Osteoblast (primary cell): ENCODE data around the gene TTC3. TPM values are rescaled to one million over a fixed set of nuclear protein-coding genes. Genes with fewer than 3 reads are reported as not detected.

ENCODE experiments used
- DNase-seq: peaks from one replicate; pipeline ENCODE4 v3.0.0; 2011; ENCODE audit warnings: low spot score, mixed read lengths; ENCODE audit not compliant: insufficient read length; ENCODE audit errors: missing footprints
- H2AFZ ChIP-seq: 2 replicates; pipeline ENCODE4 v1.6.0; 2011; ENCODE audit warnings: mild to moderate bottlenecking, low read length
- H3K27ac ChIP-seq: 2 replicates; pipeline ENCODE4 v1.5.1; 2011; ENCODE audit warnings: mild to moderate bottlenecking, low read depth, low read length, moderate library complexity
- H3K27me3 ChIP-seq: 2 replicates; pipeline ENCODE4 v1.6.0; 2012; ENCODE audit warnings: mild to moderate bottlenecking, control low read depth, inconsistent platforms, low read length, moderate library complexity; ENCODE audit not compliant: insufficient read depth
- H3K36me3 ChIP-seq: 2 replicates; pipeline ENCODE4 v1.5.1; 2011; ENCODE audit warnings: mild to moderate bottlenecking, low read length, control low read depth, moderate library complexity; ENCODE audit not compliant: insufficient read depth
- H3K4me1 ChIP-seq: 2 replicates; pipeline ENCODE4 v1.5.1; 2011; ENCODE audit warnings: mild to moderate bottlenecking, low read length, control low read depth, moderate library complexity; ENCODE audit not compliant: insufficient read depth
- H3K4me2 ChIP-seq: 2 replicates; pipeline ENCODE4 v1.6.0; 2011; ENCODE audit warnings: mild to moderate bottlenecking, low read length; ENCODE audit not compliant: insufficient read depth
- H3K4me3 ChIP-seq: fragments of 200-600 bp; sonication (generic); 3 replicates; pipeline ENCODE4 v1.5.1; 2012; ENCODE audit warnings: mild to moderate bottlenecking, low read length, inconsistent platforms; ENCODE audit not compliant: insufficient read depth
- H3K79me2 ChIP-seq: 2 replicates; pipeline ENCODE4 v1.6.0; 2012; ENCODE audit warnings: mild to moderate bottlenecking, low read length, control low read depth, inconsistent platforms; ENCODE audit not compliant: insufficient read depth
- H3K9me3 ChIP-seq: 2 replicates; pipeline ENCODE4 v1.5.1; 2011; ENCODE audit warnings: low read depth, low read length, control low read depth
- H4K20me1 ChIP-seq: 2 replicates; pipeline ENCODE4 v1.6.0; 2012; ENCODE audit warnings: mild to moderate bottlenecking, low read length, control low read depth; ENCODE audit not compliant: insufficient read depth
- CTCF ChIP-seq: IDR thresholded peaks from 2 replicates; pipeline ENCODE4 v1.5.1; 2011; ENCODE audit warnings: mild to moderate bottlenecking, low read depth, low read length, moderate library complexity; ENCODE audit errors: extremely low read depth
- total RNA-seq: library from RNA; depleted of rRNA; stranded (reverse); fragments of >200 nt; gene quantifications from 2 replicates; pipeline ENCODE4 v1.2.3, GENCODE V29; 2012

Gene TTC3
- total RNA-seq, 1 donor: 364 TPM

DNA sequence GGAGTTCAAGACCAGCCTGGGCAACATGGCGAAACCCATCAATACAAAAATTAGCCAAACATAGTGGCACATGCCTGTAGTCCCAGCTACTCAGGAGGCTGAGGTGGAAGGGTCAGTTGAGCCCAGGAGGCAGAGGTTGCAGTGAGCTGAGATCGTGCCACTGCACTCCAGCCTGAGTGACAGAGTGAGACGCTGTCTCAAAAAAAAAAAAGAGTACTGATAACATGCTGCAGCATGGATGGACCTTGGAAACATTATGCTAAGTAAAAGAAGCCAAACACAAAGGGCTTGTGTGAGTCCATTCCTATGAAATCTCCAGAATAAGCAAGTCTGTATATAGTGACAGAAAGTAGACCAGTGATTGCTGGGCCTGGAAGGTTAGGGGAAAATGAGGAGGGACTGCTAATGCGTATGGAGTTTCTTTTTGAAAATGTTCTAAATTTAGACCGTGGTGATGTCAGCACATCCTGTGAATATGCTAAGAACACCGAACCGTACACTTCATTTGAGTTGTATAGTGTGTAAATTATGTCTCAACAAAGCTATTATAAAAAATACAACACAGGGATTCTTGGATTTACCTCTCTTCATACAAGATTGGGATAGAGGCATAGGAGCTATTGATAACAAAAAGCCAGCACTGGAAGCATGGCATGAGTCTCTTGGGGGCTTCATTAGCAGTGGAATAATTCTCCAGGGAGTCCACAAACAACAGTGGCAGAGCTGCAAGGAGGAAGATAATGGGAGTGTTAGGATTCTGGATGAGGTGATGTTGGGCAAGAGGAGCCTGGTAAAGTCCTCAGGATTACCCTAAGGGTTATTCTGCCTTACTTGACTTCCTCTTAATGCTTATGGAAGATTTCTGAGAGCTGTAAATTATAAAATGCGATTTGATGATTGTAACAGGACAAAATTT is 73.5 kb downstream of the TTC3 start:
- no peak for TF ChIP-seq CTCF
- Histone ChIP-seq H3K4me2 (no peak overlapping the region), H3K27ac (peak overlapping the region; percentile 35), H3K4me1 (peaks cover 18% of the 10 kb centered on the region), H3K36me3 (peaks cover 47% of the 10 kb centered on the region), H3K4me3 (no peak overlapping the region), H2AFZ (no peak overlapping the region), H3K27me3 (no peaks in the 10 kb centered on the region), H4K20me1 (no peaks in the 10 kb centered on the region), H3K79me2 (no peaks in the 10 kb centered on the region), H3K9me3 (no peaks in the 10 kb centered on the region)
- DNase-seq: no peak

GRCh38 chr21:37149411-37149810 is 76.4 kb downstream of the TTC3 start:
- H3K27ac ChIP-seq: peak overlapping the region; percentile 73
- H3K9me3 ChIP-seq: no peaks in the 10 kb centered on the region
- peaks cover 63% of the 10 kb centered on the region for H3K36me3 ChIP-seq
- H3K79me2 ChIP-seq: no peaks in the 10 kb centered on the region
- no peaks in the 10 kb centered on the region for H4K20me1 ChIP-seq
- H3K4me1 ChIP-seq: peaks cover 35% of the 10 kb centered on the region
- DNase-seq: no peak
- no peak overlapping the region for H3K4me2 ChIP-seq
- H2AFZ ChIP-seq: no peak overlapping the region
- TF ChIP-seq CTCF: no peak
- H3K4me3 ChIP-seq: no peak overlapping the region
- no peaks in the 10 kb centered on the region for H3K27me3 ChIP-seq

- Histone ChIP-seq H3K27ac (peak overlapping the region; percentile 63), H3K36me3 (peaks cover 75% of the 10 kb centered on the region), H3K79me2 (no peaks in the 10 kb centered on the region), H4K20me1 (no peaks in the 10 kb centered on the region), H2AFZ (no peak overlapping the region), H3K4me1 (peaks cover 30% of the 10 kb centered on the region), H3K9me3 (no peaks in the 10 kb centered on the region), H3K27me3 (no peaks in the 10 kb centered on the region), H3K4me3 (no peak overlapping the region), H3K4me2 (no peak overlapping the region)
- TF ChIP-seq CTCF: no peak
- DNase-seq: peak; percentile 48
These were observed 80.3 kb downstream of the TTC3 start for GRCh38 chr21:37153196-37153934.

DNA sequence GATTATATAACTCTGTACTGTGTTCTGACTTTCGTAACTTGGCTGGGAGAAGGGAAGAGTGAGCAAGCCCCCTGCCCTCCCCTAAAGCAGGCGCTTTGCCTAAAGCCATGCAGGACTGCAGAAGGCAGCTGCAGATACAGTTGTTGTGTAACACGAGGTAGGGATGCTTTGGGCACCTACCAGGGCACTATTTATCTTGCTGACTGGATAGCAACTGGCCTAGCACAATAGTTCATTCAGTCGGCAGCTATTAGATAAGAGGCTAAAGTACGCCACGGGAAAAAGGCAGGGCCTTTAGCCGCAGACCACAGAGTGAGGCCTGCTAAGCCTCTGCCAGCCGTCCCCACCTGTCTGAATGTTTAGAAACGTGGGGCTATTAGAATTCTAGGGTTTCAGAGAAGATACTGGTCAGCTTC is 80.9 kb downstream of the TTC3 start:
- Histone ChIP-seq H3K36me3 (peaks cover 75% of the 10 kb centered on the region), H3K79me2 (no peaks in the 10 kb centered on the region), H4K20me1 (peaks cover 3% of the 10 kb centered on the region), H3K4me2 (no peak overlapping the region), H3K27ac (peak overlapping the region; percentile 63), H2AFZ (no peak overlapping the region), H3K9me3 (no peaks in the 10 kb centered on the region), H3K4me3 (no peak overlapping the region), H3K4me1 (peaks cover 26% of the 10 kb centered on the region), H3K27me3 (no peaks in the 10 kb centered on the region)
- no peak for DNase-seq
- no peak for TF ChIP-seq CTCF
